Stimulated activated naive CD8-positive, alpha-beta T cell treated with anti-CD3 and anti-CD28 coated beads, Interleukin-15, amount 100 ng/mL, for 72 hours (primary cell): ENCODE results near the gene CRADD.

Experiments
- ATAC-seq: fragments of 150-1000 bp; cut with Tn5 transposase; 2 replicates; pipeline ENCODE4 v1.10.0; 2021; ENCODE audit warnings: mild to moderate bottlenecking, moderate library complexity
- DNase-seq, 2 donors: peaks; one replicate each; pipeline ENCODE4 v3.0.0; 2021 to 2022
- H3K27ac Mint-ChIP-seq, 2 donors: one replicate each; pipeline ENCODE4 v1.8.0; 2022; ENCODE audit warnings: mild to moderate bottlenecking in 2 of 2, mixed read lengths in 2 of 2, moderate library complexity in 2 of 2
- H3K27me3 Mint-ChIP-seq: one replicate; pipeline ENCODE4 v1.8.0; 2022; ENCODE audit warnings: mixed read lengths
- H3K4me1 Mint-ChIP-seq: one replicate; pipeline ENCODE4 v1.8.0; 2022; ENCODE audit warnings: mild to moderate bottlenecking, mixed read lengths
- H3K4me3 Mint-ChIP-seq, 2 donors: one replicate each; pipeline ENCODE4 v1.8.0; 2022; ENCODE audit warnings: mild to moderate bottlenecking in 2 of 2, mixed read lengths in 2 of 2, moderate library complexity in 1 of 2
- H3K9me3 Mint-ChIP-seq, 2 donors: one replicate each; pipeline ENCODE4 v1.8.0; 2022; ENCODE audit warnings: mixed read lengths in 2 of 2

Gene CRADD

DNA sequence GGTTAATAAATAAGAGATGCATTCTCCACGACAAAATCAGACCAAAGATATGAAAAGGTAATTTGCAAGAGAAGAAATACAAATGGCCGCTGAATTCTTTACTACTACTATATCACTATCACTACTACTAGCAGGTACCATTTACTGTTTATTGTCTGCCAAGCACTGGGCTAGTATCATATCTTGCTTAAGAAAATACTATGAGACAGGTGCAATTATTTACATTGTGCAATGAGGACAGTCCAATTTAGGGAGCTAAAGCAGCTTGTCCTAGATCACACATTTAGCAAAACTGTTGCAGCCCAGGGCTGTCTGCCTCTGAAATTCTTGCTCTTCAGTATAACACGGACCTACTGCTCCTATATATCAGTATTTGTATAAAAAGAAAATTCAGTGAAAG lies 52.8 kb downstream of the CRADD start:
- no peak for DNase-seq
- ATAC-seq: no peak

DNA sequence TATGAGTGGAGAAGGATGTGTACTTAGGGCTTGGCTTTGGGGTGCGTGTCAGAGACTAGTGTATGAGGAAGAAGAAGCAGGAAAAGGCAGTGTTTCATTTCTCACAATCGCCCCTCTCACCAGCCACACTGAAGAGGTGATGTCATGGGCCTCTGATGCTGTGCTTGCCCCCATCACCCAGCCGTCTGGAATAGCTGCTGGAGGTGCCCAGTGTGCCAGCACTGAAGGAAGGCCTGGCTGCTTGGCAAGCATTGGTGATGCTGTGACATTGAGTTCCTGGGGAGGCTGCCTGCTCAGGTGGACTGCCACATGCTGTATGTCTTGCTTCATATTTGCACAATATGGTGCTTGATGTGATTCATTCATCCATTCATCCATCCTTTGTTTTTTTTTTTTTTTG lies 56.2 kb downstream of the CRADD start:
- H3K4me1 Mint-ChIP-seq: peaks cover 19% of the 10 kb centered on the region
- no peaks in the 10 kb centered on the region for H3K9me3 Mint-ChIP-seq
- ATAC-seq: no peak
- no peak overlapping the region for H3K27ac Mint-ChIP-seq
- no peak overlapping the region for H3K4me3 Mint-ChIP-seq
- H3K27me3 Mint-ChIP-seq: no peaks in the 10 kb centered on the region
- no peak for DNase-seq

More for the DNA sequence above, 52.8 kb downstream of the CRADD start:
- Mint-ChIP-seq H3K4me1 (peaks cover 17% of the 10 kb centered on the region), H3K27me3 (no peaks in the 10 kb centered on the region), H3K27ac (no peak overlapping the region), H3K9me3 (no peaks in the 10 kb centered on the region), H3K4me3 (no peak overlapping the region)

DNA sequence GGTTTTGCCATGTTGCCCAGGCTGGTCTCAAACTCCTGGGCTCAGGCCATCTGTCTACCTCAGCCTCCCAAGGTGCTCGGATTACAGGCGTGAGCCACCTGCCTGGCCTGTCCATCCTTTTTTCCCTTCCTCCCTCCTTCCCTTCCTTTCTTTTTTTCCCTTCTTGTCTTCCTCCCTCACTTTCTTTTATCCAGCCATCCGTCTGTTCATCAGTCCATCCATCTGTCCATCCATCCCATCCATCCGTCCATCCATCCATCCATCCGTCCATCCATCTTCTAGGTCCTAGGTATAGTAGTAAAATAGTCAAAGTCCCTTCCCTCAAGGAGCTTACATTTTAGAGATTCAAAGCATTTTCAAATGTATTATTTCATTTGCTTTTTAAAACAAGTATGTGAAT lies 56.8 kb downstream of the CRADD start:
- no peak overlapping the region for H3K4me3 Mint-ChIP-seq
- H3K9me3 Mint-ChIP-seq: no peaks in the 10 kb centered on the region
- no peak for ATAC-seq
- peaks cover 25% of the 10 kb centered on the region for H3K4me1 Mint-ChIP-seq
- H3K27ac Mint-ChIP-seq: no peak overlapping the region
- DNase-seq: no peak
- H3K27me3 Mint-ChIP-seq: no peaks in the 10 kb centered on the region

DNA sequence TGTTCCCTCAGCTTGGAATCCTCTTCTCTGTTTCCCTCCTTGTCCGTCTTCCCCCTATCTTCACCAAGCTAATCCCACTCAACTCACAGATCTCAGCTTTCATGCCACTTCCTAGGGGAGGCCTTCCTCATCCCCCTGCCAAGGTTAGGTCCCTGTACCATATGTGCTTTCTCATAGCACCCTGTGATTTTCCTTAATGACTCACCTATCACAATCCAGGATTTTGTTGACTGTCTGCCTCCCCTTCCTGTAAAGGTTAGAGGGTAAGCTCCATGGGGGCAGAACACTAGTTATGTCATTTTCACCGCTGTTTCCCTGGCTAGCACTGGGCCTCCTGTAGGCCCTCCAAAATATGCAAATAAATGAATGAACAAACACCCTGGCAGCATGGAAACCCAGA lies 57.6 kb downstream of the CRADD start:
- Mint-ChIP-seq H3K9me3 (no peaks in the 10 kb centered on the region), H3K4me1 (peaks cover 26% of the 10 kb centered on the region), H3K27ac (no peak overlapping the region), H3K27me3 (no peaks in the 10 kb centered on the region), H3K4me3 (no peak overlapping the region)
- ATAC-seq (no peak), DNase-seq (no peak)

DNA sequence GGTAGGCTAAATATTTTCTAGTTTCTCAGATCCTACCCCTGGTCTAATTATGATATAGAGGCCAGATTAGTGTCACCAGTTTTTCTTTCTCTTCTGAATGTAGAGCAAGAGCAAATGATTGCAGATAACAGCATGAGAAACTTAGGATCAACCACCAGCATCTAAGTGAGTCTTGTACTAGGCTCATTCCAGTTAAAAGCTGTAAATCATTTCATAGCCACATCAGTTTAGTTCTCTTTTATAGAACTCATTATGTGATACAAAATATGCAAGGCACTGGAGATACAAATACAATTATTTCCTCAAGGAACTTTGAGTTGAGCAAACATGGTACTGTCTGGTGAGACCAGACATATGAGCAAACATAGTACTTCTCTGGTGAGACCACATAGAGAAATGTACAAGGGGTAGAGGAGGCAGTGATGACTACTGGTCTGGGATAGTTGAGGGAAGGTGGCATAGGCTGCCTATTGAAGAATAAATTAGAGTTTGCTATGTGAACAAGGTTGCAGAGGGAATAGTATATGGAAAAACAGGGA lies 59.5 kb downstream of the CRADD start:
- ATAC-seq: no peak
- H3K4me1 Mint-ChIP-seq: peaks cover 36% of the 10 kb centered on the region

DNA sequence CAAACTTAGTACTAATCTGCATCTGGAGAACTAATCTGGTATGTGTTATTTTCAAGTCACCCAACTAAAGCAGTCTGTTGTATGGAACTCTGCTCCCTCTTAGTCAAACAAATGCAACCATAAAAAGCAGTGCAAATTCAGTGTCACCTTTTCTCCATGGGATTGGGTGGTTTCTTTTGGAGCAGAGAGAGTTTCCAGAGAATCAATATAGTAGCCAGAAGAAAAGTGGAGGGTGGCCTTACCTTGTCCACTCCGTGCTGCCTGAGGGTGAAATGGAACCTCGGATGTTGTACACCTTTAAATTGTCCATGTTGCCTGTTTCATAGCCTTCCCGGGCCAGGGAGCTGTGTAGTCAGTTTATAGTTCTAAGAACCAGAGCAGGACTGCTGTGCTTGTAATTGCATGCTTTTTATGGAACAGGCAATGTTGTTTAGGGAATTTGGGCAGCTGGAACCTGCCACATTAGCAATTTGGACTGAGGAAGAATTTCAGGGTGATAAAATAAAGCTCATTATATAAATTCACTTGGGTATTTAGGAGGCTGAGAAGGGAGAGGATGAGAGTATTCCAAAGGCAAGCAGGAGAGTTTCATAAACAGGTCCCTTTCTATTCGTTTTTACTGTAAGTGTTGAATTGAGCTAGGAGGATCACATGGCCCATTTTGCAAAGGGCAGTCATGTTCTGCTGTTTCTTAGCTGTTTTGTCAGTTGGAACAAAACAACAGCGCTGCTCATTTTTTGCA lies 60.5 kb downstream of the CRADD start:
- H3K4me1 Mint-ChIP-seq: peaks cover 40% of the 10 kb centered on the region
- ATAC-seq: no peak
- H3K27ac Mint-ChIP-seq: no peak overlapping the region
- H3K4me3 Mint-ChIP-seq: no peak overlapping the region
- H3K27me3 Mint-ChIP-seq: no peaks in the 10 kb centered on the region
- no peak for DNase-seq
- H3K9me3 Mint-ChIP-seq: no peaks in the 10 kb centered on the region

More for the DNA sequence above, 59.5 kb downstream of the CRADD start:
- Mint-ChIP-seq H3K4me3 (no peak overlapping the region), H3K9me3 (no peaks in the 10 kb centered on the region), H3K27ac (no peak overlapping the region), H3K27me3 (no peaks in the 10 kb centered on the region)
- no peak for DNase-seq

DNA sequence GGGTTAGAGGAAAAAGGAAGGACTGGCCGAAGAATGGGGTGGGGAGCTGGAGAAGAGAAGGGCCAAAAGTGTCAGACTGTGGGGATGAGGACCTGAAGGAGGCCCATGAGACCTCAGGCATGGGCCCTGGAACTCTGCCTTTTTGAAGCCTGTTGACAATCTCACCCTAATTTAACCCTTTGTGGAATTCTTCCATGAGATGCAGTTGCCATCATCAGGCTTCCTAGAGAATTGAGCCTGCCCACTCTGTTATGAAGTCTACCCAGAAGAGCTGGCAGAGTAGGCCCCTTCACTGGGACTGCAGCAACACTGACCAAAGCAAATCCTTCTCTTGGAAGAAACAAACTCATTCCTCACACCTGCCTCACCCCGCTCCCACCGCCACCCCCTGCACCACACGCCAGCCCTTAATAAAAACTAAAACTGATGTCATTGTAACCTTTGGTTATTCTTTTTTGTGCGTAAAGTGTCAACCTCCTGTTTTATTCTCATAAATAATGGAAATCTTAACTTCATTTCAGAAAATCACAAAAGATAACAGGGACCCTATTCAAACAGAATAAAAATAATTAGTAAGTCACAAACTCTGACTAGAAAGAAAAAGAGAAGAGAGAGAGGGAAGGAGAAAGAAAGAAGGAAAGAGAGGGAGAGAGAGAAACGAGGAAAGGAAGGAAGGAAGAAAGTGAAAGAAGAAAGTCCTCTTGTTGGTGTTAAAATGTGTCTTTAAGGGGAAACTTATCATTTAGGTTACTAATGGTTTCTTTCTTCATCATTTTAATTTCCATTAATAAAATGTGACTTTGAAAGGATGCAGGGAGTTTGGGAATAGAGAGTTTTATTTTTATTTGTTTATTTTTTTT lies 61.3 kb downstream of the CRADD start:
- peak overlapping the region; percentile 3 to 4 for H3K4me3 Mint-ChIP-seq
- ATAC-seq (no peak), DNase-seq (no peak)
- H3K9me3 Mint-ChIP-seq: no peaks in the 10 kb centered on the region
- H3K27ac Mint-ChIP-seq: no peak overlapping the region
- H3K4me1 Mint-ChIP-seq: peaks cover 42% of the 10 kb centered on the region
- no peaks in the 10 kb centered on the region for H3K27me3 Mint-ChIP-seq

DNA sequence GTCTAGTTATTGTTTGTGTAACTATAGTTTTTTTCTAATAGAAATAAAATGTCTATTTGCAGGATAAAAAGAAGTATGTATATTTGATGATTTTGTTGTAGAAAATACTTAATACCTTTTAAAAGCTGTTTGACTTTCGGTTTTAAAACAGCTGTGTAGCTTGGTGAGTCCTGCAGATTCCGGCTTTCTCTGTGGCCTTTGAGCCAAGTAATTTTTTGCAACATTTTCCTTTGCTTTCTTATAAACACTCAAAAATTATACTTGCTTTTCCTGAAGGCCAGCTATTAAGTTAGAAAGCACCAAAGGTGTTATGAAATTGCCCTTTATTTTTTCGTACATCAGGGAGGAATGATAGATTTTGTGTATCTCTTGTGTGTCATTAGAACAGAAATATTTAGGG lies 63.6 kb downstream of the CRADD start:
- ATAC-seq (no peak), DNase-seq (no peak)
- Mint-ChIP-seq H3K4me1 (peaks cover 54% of the 10 kb centered on the region), H3K27ac (no peak overlapping the region), H3K9me3 (no peaks in the 10 kb centered on the region), H3K4me3 (peak overlapping the region in 1 of 2 donors; percentile 5), H3K27me3 (no peaks in the 10 kb centered on the region)

DNA sequence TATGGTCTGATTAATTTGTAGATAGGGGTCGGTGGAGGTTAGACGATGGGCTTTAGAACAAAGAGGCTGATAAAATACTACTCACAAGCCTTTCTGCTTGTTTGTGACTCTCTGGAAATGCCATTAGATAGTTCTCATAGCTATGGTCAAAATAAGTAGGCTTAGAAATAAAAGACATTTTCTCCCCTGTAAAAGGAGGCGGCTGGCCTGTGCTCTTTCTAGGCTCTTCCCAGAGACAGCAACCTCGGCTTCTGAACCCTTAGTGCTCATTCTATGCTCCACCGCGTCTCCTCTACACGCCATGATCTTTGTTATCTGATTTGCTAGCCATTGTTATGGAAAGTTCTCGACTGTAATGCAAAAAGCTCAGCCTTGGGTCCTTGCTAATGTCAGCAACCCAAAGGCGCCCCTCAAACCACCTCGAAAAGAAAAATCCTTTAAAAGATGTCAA lies 64.5 kb downstream of the CRADD start:
- DNase-seq (no peak), ATAC-seq (peak; percentile 53)
- Mint-ChIP-seq H3K27me3 (no peaks in the 10 kb centered on the region), H3K4me1 (peaks cover 59% of the 10 kb centered on the region), H3K9me3 (no peaks in the 10 kb centered on the region), H3K4me3 (peak overlapping the region; percentile 80 to 88), H3K27ac (peak overlapping the region; percentile 85 to 86)

DNA sequence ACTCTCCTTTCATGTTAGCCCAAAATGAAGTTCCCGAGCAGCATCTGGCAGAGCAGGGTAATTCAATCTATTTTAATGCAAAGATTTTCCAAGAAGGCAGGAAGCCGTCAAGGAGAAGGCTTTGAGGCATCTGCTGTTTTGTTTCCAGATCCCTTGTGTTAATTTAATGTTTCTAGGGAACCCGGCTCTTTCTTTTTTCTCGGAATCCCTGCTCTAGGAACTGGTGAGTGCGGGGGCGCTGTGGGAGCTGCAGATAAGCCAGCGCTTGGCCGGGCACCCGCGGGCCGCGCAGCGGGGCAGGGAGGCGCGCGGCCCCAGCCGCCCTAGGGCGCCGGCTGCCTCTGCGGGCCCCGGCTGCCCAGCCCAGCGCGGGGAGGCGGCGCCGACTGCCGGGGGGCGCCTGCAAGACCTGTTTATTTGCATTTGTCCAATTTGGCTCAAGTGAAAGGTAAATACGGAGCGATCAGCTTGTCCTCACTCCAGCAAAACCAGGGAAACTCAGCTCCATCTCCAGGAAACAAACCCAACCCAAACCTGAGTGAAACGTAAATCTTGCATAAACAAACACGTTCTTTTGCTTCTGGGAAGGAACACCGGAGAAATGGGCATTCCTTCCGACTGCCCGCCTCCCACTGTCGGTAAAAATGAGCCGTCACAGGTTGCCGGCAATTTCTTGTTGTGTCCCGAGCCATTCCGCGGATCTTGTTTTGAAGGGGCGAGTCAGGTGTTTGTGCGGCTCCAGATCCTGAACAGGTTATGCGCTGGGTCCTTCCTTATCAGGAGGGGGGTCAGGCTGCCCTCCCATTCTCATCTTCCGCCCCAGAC lies 65.1 kb downstream of the CRADD start:
- Mint-ChIP-seq H3K9me3 (no peaks in the 10 kb centered on the region), H3K27me3 (no peaks in the 10 kb centered on the region), H3K4me1 (peaks cover 59% of the 10 kb centered on the region), H3K27ac (peak overlapping the region; percentile 85 to 86), H3K4me3 (peak overlapping the region; percentile 80 to 88)
- ATAC-seq (peak; percentile 98), DNase-seq (peak; percentile 61 to 67)

DNA sequence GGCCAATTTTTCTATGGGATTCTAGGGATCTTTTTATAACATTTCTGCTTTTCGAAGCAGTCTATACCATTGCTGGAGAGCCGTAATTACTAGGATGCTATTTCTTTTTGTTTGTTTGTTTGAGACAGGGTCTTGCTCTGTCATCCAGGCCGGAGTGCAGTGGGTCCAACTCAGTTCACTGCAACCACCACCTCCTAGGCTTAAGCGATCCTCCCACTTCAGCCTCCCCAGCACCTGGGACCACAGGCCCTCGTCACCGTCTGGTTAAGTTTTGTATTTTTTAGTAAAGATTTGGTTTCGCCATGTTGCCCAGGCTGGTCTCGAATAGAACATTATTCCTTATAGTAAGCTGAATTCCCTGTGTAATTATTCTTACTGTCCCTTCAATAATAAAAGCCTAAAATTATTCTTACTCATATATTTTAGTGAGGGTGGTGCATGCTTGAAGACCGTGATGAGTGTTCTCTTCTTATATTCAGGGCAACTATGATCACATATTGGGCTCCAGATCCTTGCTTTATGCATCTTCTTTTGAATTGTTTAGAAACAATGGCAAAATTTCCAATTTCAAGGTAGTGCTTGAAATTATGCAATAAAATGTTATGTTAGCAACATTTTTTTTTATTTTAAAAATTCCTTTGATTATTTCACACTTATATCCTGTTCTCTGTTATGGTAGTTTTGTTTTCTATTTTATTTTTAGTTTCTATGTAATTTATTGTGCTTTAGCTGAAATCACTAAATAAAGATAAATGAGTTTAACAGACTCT lies 66.2 kb downstream of the CRADD start:
- Mint-ChIP-seq H3K4me1 (peaks cover 49% of the 10 kb centered on the region), H3K4me3 (peak overlapping the region; percentile 80 to 88), H3K27ac (no peak overlapping the region), H3K9me3 (no peaks in the 10 kb centered on the region), H3K27me3 (no peaks in the 10 kb centered on the region)
- no peak for DNase-seq
- no peak for ATAC-seq

DNA sequence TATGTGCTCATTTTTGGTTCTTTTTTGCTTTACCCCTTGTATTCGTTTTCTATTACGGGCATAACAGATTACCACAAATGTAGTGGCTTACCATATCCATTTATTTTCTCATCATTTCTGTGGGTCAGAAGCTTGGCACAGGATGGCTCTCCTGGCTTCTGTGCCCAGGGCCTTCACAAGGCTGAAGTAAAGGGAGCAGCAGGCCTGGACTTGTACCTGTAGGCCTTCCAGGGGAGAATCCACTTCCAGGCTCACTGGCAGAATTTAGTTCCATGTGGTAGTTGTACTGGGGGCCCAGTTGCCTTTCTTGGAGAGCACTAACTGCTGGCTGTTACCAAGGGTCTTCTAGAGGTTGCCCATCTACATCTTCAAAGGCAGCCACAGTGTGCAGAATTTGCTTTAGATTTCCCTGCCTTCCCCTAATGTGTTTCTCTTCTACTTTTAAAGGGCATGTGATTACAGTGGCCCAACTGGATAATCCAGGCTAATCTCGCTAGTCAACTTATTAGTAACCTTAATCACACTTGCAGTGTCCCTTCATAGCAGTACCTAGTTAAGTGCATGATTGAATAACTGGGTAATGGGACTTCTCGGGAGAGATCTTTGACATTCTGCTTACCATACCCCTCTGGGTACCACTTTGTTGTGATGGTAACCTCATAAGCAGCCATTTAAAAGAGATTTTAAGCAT lies 67.0 kb downstream of the CRADD start:
- H3K27me3 Mint-ChIP-seq: no peaks in the 10 kb centered on the region
- no peak overlapping the region for H3K4me3 Mint-ChIP-seq
- ATAC-seq (no peak), DNase-seq (no peak)
- H3K27ac Mint-ChIP-seq: no peak overlapping the region
- H3K9me3 Mint-ChIP-seq: no peaks in the 10 kb centered on the region
- H3K4me1 Mint-ChIP-seq: peaks cover 48% of the 10 kb centered on the region

DNA sequence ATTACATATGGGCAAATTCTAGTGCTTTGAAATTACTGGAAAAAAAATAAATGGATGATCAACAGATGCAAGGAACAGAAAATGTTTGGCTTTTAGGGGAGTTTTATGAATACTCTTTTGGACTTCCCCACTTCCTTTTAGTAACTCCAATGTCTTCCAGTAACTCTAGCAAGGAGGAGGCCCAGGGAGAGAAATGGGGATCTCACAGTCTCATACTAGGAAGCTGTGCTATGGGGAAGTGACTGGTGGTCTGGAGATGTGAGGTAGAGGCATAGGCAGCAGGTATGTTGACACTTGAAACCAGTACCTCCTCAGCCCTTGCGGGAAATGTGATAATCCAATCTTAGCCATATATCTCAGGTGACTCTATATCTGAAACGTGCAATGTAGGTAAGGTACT lies 68.1 kb downstream of the CRADD start:
- Mint-ChIP-seq H3K27me3 (no peaks in the 10 kb centered on the region), H3K27ac (no peak overlapping the region), H3K4me1 (peaks cover 49% of the 10 kb centered on the region), H3K4me3 (no peak overlapping the region), H3K9me3 (no peaks in the 10 kb centered on the region)
- DNase-seq (no peak), ATAC-seq (no peak)

DNA sequence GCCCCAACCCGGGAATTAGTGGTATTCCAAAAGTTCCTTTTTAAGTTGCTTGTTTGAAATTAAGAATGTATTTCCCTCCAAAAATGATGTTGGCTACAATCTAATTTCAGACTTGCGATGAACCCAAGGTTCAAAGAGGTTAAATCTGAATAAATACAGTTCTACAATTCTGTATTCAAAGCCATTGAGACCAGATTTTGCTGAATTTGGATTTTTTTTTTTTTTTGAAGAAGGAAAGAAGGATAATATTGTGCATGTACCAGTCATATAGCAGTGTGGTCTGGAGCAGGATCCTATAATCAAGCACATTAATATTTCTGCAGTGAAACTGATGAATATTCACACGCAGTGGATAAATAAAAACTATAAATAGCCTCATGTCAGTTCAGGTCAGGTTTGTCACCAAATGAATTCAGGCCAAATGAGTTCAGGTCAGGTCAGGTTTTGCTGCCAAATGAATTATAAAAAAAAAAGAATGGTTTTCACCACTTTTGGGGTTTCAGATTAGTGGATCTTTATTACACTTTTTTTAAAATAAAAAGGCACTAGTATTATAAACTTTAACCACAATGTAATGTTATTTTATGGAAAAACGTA lies 69.5 kb downstream of the CRADD start:
- H3K4me3 Mint-ChIP-seq: no peak overlapping the region
- H3K4me1 Mint-ChIP-seq: peaks cover 40% of the 10 kb centered on the region
- H3K9me3 Mint-ChIP-seq: no peaks in the 10 kb centered on the region
- no peak for ATAC-seq
- no peak overlapping the region for H3K27ac Mint-ChIP-seq
- no peak for DNase-seq
- no peaks in the 10 kb centered on the region for H3K27me3 Mint-ChIP-seq
